Measurements from ENCODE around the gene RASEF.
"Not testable (repeated sequence)": the region's sequence is repeated elsewhere in the genome, so short reads cannot be mapped to it uniquely, and the experiment has no call there.

The RASEF gene

GRCh38 chr9:83097633-83098032 is 34.7 kb upstream of the RASEF start:
- TF ChIP-seq CTCF (IDR thresholded peaks at IDR 0.05; ENCODE audit: low read depth, low read length) = no peak
- Histone ChIP-seq H3K4me1 (no peaks in the 10 kb centered on the region), H3K4me3 (ENCODE audit: low read depth, low read length) (no peak overlapping the region), H3K9me3 (no peaks in the 10 kb centered on the region; the same call in 1 of the 2 replicates), H3K27me3 (no peaks in the 10 kb centered on the region), H3K36me3 (no peaks in the 10 kb centered on the region)
- no peak for DNase-seq

GRCh38 chr9:83093311-83093710 is 30.4 kb upstream of the RASEF start:
- not testable (repeated sequence) for H3K36me3 ChIP-seq; H3K4me3 ChIP-seq (ENCODE audit: low read depth, low read length); DNase-seq; H3K27me3 ChIP-seq; H3K9me3 ChIP-seq; H3K4me1 ChIP-seq

GRCh38 chr9:83081846-83082245 is 18.9 kb upstream of the RASEF start:
- Histone ChIP-seq H3K9me3 (no peaks in the 10 kb centered on the region), H3K4me1 (peaks cover 12% of the 10 kb centered on the region), H3K4me3 (ENCODE audit: low read depth, low read length) (no peak overlapping the region), H3K27me3 (no peaks in the 10 kb centered on the region), H3K36me3 (no peaks in the 10 kb centered on the region)
- DNase-seq = no peak
- no peak for TF ChIP-seq CTCF (IDR thresholded peaks at IDR 0.05; ENCODE audit: low read depth, low read length)

GRCh38 chr9:83081010-83081409 is 18.1 kb upstream of the RASEF start:
- peaks cover 12% of the 10 kb centered on the region for H3K4me1 ChIP-seq
- TF ChIP-seq CTCF (IDR thresholded peaks at IDR 0.05; ENCODE audit: low read depth, low read length) = no peak
- no peaks in the 10 kb centered on the region for H3K27me3 ChIP-seq
- no peaks in the 10 kb centered on the region for H3K9me3 ChIP-seq
- H3K4me3 ChIP-seq (ENCODE audit: low read depth, low read length) = no peak overlapping the region
- no peaks in the 10 kb centered on the region for H3K36me3 ChIP-seq
- DNase-seq = no peak

GRCh38 chr9:83075932-83076331 is 13.0 kb upstream of the RASEF start:
- not testable (repeated sequence) for H3K27me3 ChIP-seq; H3K4me1 ChIP-seq; DNase-seq; H3K4me3 ChIP-seq (ENCODE audit: low read depth, low read length); H3K9me3 ChIP-seq; H3K36me3 ChIP-seq

GRCh38 chr9:83072498-83072897 is 9.6 kb upstream of the RASEF start:
- not testable (repeated sequence) for DNase-seq, H3K27me3 ChIP-seq

GRCh38 chr9:83071626-83072025 is 8.7 kb upstream of the RASEF start:
- DNase-seq = no peak
- Histone ChIP-seq H3K27me3 (no peaks in the 10 kb centered on the region), H3K4me1 (no peaks in the 10 kb centered on the region), H3K36me3 (no peaks in the 10 kb centered on the region), H3K4me3 (ENCODE audit: low read depth, low read length) (no peak overlapping the region), H3K9me3 (no peaks in the 10 kb centered on the region)
- TF ChIP-seq CTCF (IDR thresholded peaks at IDR 0.05; ENCODE audit: low read depth, low read length) = no peak

More at GRCh38 chr9:83072498-83072897, 9.6 kb upstream of the RASEF start:
- not testable (repeated sequence) for H3K4me3 ChIP-seq (ENCODE audit: low read depth, low read length); H3K4me1 ChIP-seq; H3K36me3 ChIP-seq; H3K9me3 ChIP-seq

- no peak for TF ChIP-seq CTCF (IDR thresholded peaks at IDR 0.05; ENCODE audit: low read depth, low read length)
- H3K9me3 ChIP-seq = no peaks in the 10 kb centered on the region
- no peaks in the 10 kb centered on the region for H3K4me1 ChIP-seq
- H3K36me3 ChIP-seq = no peaks in the 10 kb centered on the region
- no peaks in the 10 kb centered on the region for H3K27me3 ChIP-seq
- no peak for DNase-seq
- H3K4me3 ChIP-seq (ENCODE audit: low read depth, low read length) = no peak overlapping the region
Observed at GRCh38 chr9:83070261-83070660, 7.3 kb upstream of the RASEF start.
